Fibroblast of the conjunctiva (primary cell): ENCODE data around the gene SOD1.

Source experiments
- DNase-seq: peaks from one replicate; pipeline ENCODE4 v3.0.0-alpha.2; 2010; ENCODE audit warnings: low read depth

The SOD1 gene

DNA sequence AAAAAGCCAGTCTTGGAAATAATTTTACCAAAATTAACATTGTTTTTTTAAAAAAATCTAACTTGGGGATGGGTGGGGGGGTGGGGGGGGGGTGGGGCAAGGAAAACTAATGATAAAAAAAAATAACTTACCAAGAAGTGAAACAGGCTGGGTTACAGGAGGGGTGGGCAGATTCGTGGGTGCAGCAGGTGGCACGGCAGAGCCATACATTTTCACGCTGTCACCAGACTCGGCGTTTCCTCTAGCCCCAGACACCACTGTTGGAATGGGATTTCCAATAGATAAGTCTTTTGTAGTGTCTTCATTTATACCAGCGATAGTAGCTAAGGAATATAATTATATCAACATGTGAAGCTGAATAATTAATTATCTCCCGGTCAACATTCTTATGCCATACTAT, 25.4 kb downstream of the SOD1 start:
- no peak for DNase-seq

DNA sequence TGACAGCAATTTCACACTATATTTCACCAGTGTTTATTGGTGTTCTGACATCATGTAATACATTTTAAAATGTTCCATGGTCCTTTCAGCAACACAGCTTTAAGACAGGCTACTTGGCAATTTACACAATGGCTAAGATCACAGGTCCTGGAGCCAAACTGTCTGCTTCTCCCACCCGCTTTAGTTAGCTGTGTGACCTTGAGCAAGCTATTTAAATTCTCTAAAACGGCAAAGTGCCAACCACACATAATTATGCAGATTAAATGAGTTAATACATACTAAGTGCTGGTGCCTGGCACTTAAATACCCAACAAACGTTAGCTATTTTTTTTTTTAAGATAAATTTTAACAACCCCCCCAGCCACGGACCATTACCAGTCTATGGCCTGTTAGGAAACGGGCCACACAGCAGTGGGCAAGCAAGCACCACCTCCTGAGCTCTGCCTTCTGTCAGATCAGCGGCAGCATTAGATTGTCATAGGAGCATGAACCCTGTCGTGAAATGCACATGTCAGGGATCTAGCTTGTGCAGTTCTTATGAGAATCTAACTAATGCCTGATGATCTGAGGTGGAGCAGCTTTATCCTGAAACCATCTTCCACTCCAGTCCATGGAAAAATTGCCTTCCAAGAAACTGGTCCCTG, 26.9 kb downstream of the SOD1 start:
- DNase-seq, result no peak

DNA sequence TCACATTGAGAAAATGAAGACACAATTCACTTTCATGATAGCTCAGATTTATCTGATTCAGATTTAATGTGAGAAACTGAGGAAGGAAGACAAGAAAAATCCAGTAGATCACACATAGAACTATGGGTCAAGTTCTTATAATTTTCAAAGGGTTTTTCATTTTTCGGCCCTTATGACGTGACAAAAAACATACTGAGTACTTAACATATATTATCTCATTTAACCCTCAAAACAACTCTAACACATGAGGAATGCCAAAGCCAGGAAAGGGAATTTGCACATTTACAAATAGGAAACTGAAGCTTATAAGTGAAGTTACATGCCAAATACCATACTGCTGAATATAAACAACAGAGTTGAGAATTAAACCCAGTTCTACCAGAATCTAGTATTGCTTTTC, 27.6 kb downstream of the SOD1 start:
- no peak for DNase-seq

DNA sequence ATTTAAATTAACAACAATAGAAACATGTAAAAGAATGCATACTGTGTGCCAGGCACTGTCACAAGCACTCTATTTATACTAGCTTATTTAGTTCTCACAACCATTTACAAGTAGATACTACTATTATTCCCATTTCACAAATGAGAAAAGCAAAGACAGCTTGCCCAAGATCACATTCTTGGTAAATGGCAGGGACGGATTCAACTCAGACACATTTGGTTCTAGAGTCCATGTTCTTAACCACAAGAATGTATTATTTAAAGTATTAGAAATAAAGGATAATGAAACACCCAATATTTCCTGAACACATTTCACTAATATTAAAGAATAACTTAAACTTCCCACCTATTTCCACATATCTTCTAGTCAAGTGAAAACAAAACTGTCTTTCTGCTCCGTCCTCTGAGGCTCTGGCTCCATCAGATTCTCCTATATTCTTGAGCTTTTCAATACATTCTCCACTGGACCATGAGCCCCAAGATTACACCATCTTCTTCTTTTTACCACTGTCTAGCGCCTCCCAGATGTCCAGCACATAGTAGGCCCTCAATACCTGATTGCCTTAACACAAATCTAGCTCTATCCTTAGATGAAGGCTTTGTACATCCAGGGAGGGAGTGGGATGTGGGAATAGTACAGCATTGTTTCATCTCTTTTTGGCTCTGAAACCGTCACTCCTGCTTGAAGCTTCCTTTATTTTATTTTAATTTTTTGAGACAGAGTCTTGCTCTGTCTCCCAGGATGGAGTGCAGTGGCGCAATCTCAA, 29.3 kb downstream of the SOD1 start:
- DNase-seq, result no peak

DNA sequence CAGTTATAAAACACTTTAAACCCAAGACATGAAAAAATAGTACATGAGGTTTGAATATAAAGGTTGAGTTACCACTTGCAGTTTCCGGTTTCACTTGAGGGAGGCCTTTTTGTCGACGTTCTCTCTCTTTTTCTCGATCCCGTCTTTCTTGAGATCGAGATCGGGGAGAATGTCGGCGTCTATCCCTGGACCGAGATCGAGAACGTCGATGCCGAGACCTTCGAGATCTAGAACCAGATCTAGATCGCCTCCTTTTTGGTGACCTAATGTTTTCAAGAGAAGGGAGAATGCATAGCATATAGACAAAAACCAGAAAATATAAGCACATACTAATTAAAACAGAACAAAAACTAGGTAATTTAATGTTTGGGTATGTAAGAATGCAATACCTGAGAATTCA, 33.7 kb downstream of the SOD1 start:
- no peak for DNase-seq

DNA sequence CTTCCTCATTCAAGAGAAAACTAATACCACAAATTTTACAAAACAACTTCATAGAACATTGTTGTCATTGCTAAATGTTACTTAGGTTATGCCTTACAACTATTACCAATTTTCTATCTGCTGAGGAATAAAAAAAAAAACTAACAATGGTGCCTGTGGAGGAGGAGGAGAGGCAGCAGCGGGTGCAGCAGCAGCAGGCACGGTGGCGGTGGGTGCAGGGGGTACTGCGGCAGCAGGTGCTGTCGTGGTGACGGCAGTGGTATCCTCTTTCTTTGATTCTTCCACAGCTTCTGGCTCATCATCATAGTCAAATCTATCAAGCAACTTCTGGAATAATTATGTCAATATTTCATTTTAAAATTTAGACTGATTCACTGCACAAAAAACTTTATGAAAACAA, 36.9 kb downstream of the SOD1 start:
- no peak for DNase-seq

DNA sequence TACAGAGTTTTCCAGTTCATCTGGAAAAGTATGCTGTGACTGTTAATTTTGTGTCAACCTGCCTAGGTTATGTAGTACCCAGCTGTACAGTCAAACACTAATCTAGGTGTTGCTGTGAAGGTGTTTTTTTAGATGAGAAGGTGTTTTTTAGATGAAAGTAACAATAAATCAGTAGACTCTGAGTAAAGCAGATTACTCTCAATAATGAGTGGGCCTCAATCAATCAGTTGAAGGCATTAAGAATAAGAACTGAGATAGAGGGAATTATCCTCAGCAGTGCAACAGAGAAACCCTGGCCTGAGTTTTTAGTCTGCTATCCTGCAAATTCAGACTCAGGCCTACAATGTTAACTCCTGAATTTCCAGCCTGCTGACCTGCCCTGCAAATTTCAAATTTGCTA, 39.0 kb downstream of the SOD1 start:
- no peak for DNase-seq

DNA sequence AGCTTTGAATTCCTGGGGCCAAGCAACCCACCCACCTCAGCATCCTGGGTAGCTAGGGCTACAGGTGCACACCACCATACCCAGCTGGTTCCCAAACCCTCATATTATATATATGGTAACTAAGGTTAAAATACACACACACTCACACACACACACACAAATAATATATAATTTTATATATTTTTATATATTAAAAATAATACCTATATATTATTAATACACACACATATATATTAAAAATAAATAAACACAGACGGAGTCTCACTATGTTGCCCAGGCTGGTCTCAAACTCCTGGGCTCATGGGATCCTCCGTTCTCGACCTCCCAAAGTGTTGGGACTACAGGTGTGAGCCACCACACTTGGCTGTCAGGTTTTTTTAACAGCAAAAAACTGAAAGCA, 40.5 kb downstream of the SOD1 start:
- no peak for DNase-seq

DNA sequence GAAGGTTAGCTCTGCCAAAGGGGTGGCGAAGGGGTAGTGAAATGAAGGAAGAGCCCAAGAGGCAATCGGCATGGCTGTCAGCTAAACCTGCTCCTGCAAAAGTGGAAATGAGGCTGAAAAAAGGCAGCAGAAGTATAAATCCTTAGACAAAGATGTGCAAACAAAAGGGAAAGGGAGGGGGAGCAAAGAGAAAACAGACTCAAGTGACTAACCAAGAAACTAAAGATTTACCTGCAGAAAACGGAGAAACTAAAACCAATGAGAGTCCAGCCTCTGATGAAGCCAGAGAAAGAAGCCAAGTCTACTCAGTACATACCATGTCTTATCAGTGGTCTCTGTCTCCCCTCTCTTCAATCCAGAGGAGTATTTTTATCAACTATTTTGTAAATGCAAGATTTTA, 47.1 kb downstream of the SOD1 start:
- DNase-seq, result no peak

DNA sequence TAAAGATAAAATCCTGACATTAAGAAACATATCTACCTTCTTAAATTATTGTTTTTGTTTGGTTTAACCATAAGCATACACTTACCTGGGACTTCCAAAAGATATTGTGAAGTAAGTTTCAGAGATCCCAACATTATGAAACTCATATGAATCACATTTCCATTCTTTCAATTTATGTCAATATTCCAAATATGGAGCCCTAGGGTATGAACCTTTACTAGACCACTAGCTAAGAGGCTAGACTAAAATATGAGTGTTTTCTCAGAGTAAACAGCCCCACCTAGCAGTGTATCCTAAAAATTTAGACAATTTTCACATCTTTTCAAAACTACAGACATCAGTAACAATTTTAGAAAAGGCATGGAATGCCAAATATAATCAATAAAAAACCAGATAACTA, 48.0 kb downstream of the SOD1 start:
- no peak for DNase-seq

DNA sequence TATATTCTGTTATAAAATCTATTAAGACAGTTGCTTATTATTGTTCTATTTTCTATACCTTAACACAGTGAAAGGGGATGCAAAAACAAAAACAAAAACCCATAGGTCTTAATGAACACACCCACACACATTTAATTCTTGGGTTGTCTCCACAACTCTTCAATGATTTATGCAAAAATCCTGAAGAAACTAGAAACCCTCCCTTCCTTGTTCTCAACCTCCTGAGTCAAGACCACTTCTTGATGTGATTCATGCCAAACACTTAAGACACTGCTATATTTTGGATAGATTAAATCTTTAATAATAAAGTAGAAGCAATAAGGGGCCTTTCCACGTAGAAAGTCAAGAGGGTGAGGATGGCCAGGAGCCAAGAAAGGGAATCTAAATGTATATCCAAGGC, 49.0 kb downstream of the SOD1 start:
- no peak for DNase-seq

DNA sequence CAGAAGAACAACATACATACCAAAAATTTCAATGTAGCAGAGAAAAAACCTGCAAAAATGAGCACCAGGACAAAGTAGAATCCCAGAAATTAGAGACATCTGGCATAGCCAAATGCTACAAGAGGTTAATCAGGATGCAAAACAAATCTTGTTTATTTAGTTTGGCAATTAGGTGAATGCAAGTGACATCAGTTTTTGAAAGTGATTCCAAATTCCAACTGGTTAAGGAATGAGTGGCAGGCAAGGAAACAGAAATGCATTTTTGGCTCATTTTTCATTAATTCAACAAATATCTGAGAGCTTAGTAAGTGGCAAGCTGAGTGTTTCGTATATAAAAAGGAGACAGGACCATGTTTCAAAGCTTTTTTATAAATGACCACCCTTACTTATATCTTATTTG, 51.1 kb downstream of the SOD1 start:
- DNase-seq, result peak; percentile 33

DNA sequence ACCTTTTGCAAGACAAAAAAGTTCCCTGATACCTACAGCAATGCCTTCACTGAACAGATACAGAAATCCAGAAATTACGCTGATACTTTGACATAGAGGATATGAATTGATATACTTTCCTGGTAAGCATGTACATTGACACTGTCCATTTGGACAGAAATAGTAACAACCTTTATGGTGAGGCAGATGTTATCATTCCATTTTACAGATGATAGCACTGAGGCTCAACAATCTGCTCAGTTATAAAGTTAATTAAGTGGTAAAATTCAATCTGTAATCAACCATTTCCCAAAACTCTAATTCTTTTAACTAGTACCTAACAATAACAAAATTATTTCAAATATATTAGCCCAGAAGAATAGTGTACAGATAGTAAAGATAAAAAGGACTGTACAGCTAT, 51.8 kb downstream of the SOD1 start:
- DNase-seq, result no peak

DNA sequence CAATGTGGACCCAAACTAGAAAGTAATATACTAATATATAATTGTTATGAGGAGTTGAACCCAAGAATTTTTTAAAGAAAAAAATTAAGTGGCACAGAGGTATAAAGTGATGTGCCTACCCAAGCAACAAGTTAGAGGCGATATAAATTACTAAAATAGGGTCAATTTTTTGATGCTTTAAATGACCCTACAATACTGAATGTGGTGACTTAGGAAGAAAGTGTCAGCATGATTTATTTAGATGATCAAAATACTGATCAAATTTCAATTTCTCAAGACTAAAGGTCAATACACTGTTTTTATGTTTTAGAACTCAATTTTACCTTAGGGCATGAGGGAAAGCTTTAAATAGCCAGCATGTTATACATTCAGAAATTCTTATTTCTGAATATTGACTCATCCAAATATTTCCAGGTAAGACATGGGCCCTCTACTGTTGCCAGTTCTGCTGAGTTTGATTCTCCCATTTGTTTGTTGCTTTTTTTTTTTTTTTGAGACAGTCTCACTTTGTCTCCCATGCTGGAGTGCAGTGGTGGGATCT, 52.3 kb downstream of the SOD1 start:
- DNase-seq, result no peak

DNA sequence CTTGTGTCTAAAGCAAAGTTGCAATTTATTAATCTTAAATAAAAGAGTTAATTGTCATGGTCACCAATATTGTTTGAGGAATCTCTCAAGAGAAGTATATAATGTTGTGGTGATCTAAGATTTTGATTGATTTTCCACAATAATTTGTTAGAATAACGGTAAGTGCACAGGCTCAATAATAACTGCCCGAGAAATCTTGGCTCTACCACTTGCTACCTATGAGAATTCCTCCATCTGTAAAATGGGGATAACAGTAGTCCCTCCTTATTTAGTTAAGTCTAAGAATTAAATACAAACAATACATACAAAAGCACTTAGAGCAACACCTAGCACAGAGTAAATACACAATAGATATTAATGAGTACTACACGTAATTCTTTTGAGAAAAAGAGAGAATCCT, 53.6 kb downstream of the SOD1 start:
- DNase-seq, result no peak

DNA sequence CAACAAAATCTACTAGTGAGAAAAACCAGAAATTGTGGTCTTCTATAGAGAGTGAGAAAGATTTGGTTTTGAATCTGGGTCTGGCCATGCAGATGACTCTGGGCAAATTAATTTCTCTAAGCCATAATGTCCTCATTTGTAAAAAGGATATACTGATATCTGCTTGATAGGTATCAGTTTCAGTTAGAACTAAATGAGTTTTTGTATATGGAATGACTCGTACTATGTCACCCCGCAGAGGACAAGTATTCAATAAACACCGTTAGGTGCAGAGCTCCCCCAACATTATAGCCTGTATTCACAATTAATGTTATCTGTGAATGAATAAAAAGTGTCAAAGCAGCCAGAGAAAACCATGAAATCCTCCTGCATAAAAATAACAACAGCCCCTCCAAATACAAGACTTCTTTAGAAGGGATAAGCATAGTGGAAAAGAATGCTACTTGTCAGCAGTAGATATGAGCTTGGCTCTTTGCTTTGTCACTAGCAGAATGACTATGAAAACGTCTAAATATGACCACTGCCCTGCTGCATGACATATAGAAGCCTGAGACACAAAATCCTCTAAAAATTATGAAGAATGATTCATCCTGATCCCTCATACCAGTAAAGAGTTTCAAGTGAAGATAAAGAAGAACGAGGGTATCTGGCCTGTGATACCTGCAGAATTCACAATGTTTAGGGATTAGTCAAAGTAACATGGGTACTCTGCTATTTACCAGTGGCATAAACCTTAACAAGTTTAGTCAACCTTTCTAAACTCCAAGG, 54.7 kb downstream of the SOD1 start:
- no peak for DNase-seq

DNA sequence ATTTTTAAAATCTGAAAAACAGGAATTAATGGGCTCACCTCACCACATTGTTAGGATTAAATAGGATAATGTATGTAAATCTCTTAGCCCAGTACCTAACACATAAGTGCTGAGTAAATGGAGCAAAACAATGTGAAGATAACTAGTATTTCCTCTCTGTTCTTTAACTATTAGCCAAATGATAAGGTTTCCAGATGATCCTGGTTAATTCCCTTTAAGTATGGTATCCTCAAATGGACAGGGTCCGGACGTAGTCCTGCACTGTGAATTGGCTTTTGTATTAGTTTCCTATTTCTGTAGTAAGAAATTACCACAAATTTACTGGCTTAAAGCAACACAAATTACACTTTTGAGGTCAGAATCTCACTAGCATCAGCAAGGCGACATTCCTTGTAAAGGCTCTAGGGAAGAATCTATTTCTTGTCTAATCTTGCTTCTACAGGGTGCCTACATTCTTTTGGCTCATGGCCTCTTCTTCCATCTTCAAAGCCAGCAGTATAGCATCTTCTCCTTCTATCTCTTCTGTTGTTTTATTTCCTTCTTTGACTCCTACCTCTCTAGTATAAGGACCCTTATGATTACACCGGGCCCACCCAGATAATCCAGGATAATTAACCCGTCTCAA, 55.4 kb downstream of the SOD1 start:
- DNase-seq, result no peak

DNA sequence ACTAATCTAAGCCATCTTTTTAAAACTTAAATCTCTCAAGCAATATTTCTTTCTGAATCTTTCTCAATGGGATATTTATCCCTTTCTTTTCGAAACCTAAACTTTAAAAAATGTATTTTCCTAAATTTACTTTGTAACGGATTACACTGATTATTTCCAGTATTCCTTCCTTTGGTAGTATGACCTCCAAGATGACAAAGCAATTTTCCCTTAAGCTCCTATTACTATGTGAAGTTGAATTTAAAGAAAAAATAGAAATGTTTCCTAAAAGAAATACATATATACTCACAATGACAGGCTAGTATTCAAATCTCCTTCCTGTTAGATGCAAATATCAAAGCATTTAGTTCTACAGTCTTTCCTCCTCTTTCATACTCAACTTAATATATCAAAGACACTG, 56.6 kb downstream of the SOD1 start:
- no peak for DNase-seq
